GM12873 (cell line): ENCODE data around the gene ZCCHC24.

Experiments
- CTCF ChIP-seq: IDR thresholded peaks from 2 replicates; pipeline ENCODE4 v1.5.1; 2012; ENCODE audit warnings: low read depth, mild to moderate bottlenecking, moderate library complexity, low read length, control low read depth; ENCODE audit not compliant: insufficient read depth; ENCODE audit errors: missing control alignments

Gene ZCCHC24

DNA sequence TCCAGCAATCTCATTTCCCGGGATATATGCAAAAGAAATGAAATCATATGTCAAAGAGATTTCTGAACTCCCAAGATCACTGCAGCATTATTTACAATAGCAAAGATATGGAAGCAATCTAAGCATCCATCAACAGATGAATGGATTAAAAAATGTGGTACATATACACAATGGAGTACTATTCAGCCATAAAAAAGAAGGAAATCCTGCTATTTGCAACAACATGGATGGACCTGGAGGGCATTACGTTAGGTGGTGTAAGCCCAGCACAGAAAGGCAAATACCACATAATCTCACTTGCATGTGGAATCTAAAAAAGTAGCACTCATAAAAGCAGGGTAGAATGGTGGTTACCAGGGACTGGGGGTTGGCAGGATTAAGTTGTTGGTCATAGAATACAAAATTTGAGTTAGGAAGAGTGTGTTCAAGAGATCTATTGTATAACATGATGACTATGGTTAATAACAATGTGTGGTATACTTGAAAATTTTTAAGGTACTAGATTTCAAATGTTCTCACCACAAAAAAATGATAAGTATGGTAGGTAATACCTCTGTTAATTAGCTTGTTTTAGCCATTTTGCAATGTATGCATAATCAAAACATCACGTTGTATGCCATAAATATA lies 34.0 kb upstream of the ZCCHC24 start:
- TF ChIP-seq CTCF, result no peak

GRCh38 chr10:79477456-79477855 lies 32.0 kb upstream of the ZCCHC24 start:
- no peak for TF ChIP-seq CTCF

DNA sequence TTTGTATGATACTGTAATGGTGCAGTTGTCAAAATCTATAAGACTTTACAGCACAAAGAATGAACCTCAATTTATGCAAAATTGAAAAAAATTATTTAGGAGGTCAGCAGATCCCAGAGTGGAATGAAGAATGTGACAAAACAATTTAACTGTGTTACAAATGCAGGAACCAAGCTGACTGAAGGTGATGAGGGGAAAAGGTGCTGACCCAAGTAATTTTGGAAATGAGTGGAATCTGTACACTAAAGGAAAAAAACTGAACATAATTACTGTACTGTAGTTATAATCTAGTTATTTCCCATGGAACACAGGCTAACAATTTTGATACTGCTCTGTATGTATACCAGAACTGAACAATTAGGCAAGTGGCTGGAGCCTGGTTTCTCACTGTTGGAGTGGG lies 31.2 kb upstream of the ZCCHC24 start:
- TF ChIP-seq CTCF, result no peak

- no peak for TF ChIP-seq CTCF
Observed at GRCh38 chr10:79475877-79476276, 30.5 kb upstream of the ZCCHC24 start.

- TF ChIP-seq CTCF, result no peak
Observed at GRCh38 chr10:79475119-79475653, 29.8 kb upstream of the ZCCHC24 start.

GRCh38 chr10:79473496-79474095 lies 28.2 kb upstream of the ZCCHC24 start:
- no peak for TF ChIP-seq CTCF

GRCh38 chr10:79472951-79473350 lies 27.5 kb upstream of the ZCCHC24 start:
- no peak for TF ChIP-seq CTCF
